Right lobe of liver (tissue), 4 donors: ENCODE results near the gene C10orf71.

Source experiments
- CTCF ChIP-seq, 4 donors: fragments of 200-600 bp in 3 of 4; fragments of 450-650 bp in 1 of 4; IDR thresholded peaks; one replicate each; pipeline versions ENCODE4 v1.5.1 to v1.8.0; 2016 to 2022; ENCODE audit warnings: antibody characterized with exemption in 4 of 4, mild to moderate bottlenecking in 2 of 4
- POLR2A ChIP-seq: fragments of 450-650 bp; IDR thresholded peaks from one replicate; pipeline ENCODE4 v1.6.1; 2017; ENCODE audit warnings: antibody characterized with exemption, mild to moderate bottlenecking
- donor health status: DM: no; HTN: no; CAD: no.
- donor health status: DM: no; HTN: no; CAD: no.
- donor health status: DM: no; HTN: yes; CAD: no.

- no peak for TF ChIP-seq CTCF (IDR thresholded peaks at IDR 0.05)
- TF ChIP-seq POLR2A, result no peak
Observed at GRCh38 chr10:49360271-49361177, 61.6 kb downstream of the C10orf71 start.
